ENCODE results near the gene RUBCN.
"Not testable (repeated sequence)": the region's sequence is repeated elsewhere in the genome, so short reads cannot be mapped to it uniquely, and the experiment has no call there.

Gene RUBCN

GRCh38 chr3:197734667-197735318, 1.9 kb downstream of the RUBCN start:
- DNase-seq (ENCODE audit: low read depth, low spot score), result no peak

GRCh38 chr3:197733042-197733441, 3.7 kb downstream of the RUBCN start:
- no peak for DNase-seq (ENCODE audit: low read depth, low spot score)

GRCh38 chr3:197731483-197731882, 5.2 kb downstream of the RUBCN start:
- DNase-seq (ENCODE audit: low read depth, low spot score), result not testable (repeated sequence)

GRCh38 chr3:197730770-197731169, 5.9 kb downstream of the RUBCN start:
- DNase-seq (ENCODE audit: low read depth, low spot score), result not testable (repeated sequence)

GRCh38 chr3:197730200-197730599, 6.5 kb downstream of the RUBCN start:
- DNase-seq (ENCODE audit: low read depth, low spot score), result no peak

- no peak for DNase-seq (ENCODE audit: low read depth, low spot score)
Measured at GRCh38 chr3:197728487-197728886, 8.2 kb downstream of the RUBCN start.

GRCh38 chr3:197727878-197728277, 8.8 kb downstream of the RUBCN start:
- DNase-seq (ENCODE audit: low read depth, low spot score), result not testable (repeated sequence)

- DNase-seq (ENCODE audit: low read depth, low spot score), result no peak
Measured at GRCh38 chr3:197722734-197723133, 14.0 kb downstream of the RUBCN start.

GRCh38 chr3:197720694-197721093, 16.0 kb downstream of the RUBCN start:
- no peak for DNase-seq (ENCODE audit: low read depth, low spot score)

GRCh38 chr3:197718891-197719290, 17.8 kb downstream of the RUBCN start:
- no peak for DNase-seq (ENCODE audit: low read depth, low spot score)

- no peak for DNase-seq (ENCODE audit: low read depth, low spot score)
Measured at GRCh38 chr3:197714251-197714650, 22.5 kb downstream of the RUBCN start.

- no peak for DNase-seq (ENCODE audit: low read depth, low spot score)
Measured at GRCh38 chr3:197713477-197713822, 23.3 kb downstream of the RUBCN start.

GRCh38 chr3:197711973-197712707, 24.6 kb downstream of the RUBCN start:
- DNase-seq (ENCODE audit: low read depth, low spot score), result peak; percentile 78

GRCh38 chr3:197710965-197711364, 25.7 kb downstream of the RUBCN start:
- DNase-seq (ENCODE audit: low read depth, low spot score), result not testable (repeated sequence)

- no peak for DNase-seq (ENCODE audit: low read depth, low spot score)
Measured at GRCh38 chr3:197709135-197709534, 27.6 kb downstream of the RUBCN start.

- DNase-seq (ENCODE audit: low read depth, low spot score), result no peak
Measured at GRCh38 chr3:197706658-197707057, 30.0 kb downstream of the RUBCN start.

- no peak for DNase-seq (ENCODE audit: low read depth, low spot score)
Measured at GRCh38 chr3:197701841-197702240, 34.9 kb downstream of the RUBCN start.

GRCh38 chr3:197700095-197700494, 36.6 kb downstream of the RUBCN start:
- no peak for DNase-seq (ENCODE audit: low read depth, low spot score)

- no peak for DNase-seq (ENCODE audit: low read depth, low spot score)
Measured at GRCh38 chr3:197697355-197697754, 39.3 kb downstream of the RUBCN start.

GRCh38 chr3:197694251-197694650, 42.5 kb downstream of the RUBCN start:
- DNase-seq (ENCODE audit: low read depth, low spot score), result no peak

GRCh38 chr3:197692641-197693040, 44.1 kb downstream of the RUBCN start:
- DNase-seq (ENCODE audit: low read depth, low spot score), result no peak

- no peak for DNase-seq (ENCODE audit: low read depth, low spot score)
Measured at GRCh38 chr3:197690754-197691153, 46.0 kb downstream of the RUBCN start.

GRCh38 chr3:197687570-197687969, 49.1 kb downstream of the RUBCN start:
- no peak for DNase-seq (ENCODE audit: low read depth, low spot score)

Measured in activated CD4-positive, CD25-positive, alpha-beta regulatory T cell treated with anti-CD3 and anti-CD28 coated beads, Interleukin-2, amount 50 U/mL, for 16 hours (primary cell).